SK-N-SH (cell line): Measurements from ENCODE around the gene UBE2L6.

ENCODE experiments used
- CTCF ChIP-seq: fragments of 200-600 bp; sonication (generic); IDR thresholded peaks from 2 replicates; pipeline ENCODE4 v1.6.1; 2017; ENCODE audit warnings: antibody characterized with exemption, mild to moderate bottlenecking, moderate library complexity
- EP300 ChIP-seq, 2 experiments: IDR thresholded peaks; 2 replicates each; pipeline versions ENCODE4 v1.4.0 to v1.6.1; 2012; ENCODE audit warnings: borderline replicate concordance in 1 of 2, low read depth in 1 of 2, low read length in 1 of 2
- EZH2phosphoT487 ChIP-seq: fragments of 200-600 bp; sonication (generic); IDR thresholded peaks from 2 replicates; pipeline ENCODE4 v1.6.1; 2017; ENCODE audit warnings: low read depth, mixed run types, mild to moderate bottlenecking, antibody characterized with exemption, moderate library complexity, borderline replicate concordance
- FOSL2 ChIP-seq: IDR thresholded peaks from 2 replicates; pipeline ENCODE4 v1.4.0; 2012; ENCODE audit warnings: low read depth, mild to moderate bottlenecking, moderate library complexity, borderline replicate concordance
- GATA2 ChIP-seq: sonication (generic); formaldehyde crosslinking; IDR thresholded peaks from 2 replicates; pipeline ENCODE4 v1.5.0; 2020; ENCODE audit warnings: mild to moderate bottlenecking, missing genetic modification reagents
- RAD21 ChIP-seq: IDR thresholded peaks from 2 replicates; pipeline ENCODE4 v1.6.1; 2012; ENCODE audit warnings: mild to moderate bottlenecking, low read length
- RFX5 ChIP-seq: IDR thresholded peaks from 2 replicates; pipeline ENCODE4 v1.6.1; 2012; ENCODE audit warnings: mild to moderate bottlenecking, improper control_type of control experiment, low read length
- TAF1 ChIP-seq: IDR thresholded peaks from 2 replicates; pipeline ENCODE4 v1.6.1; 2012; ENCODE audit warnings: low read depth, mild to moderate bottlenecking, low read length, moderate library complexity, borderline replicate concordance
- USF2 ChIP-seq: fragments of 150-350 bp; IDR thresholded peaks from 2 replicates; pipeline ENCODE4 v1.6.1; 2017; ENCODE audit warnings: antibody characterized with exemption, low read length, low read depth, borderline replicate concordance

- no peak for TF ChIP-seq RAD21
- no peak for TF ChIP-seq CTCF
- TF ChIP-seq EP300 (IDR thresholded peaks at IDR 0.05; ENCODE audit: borderline replicate concordance in 1 of 2, low read depth in 1 of 2, low read length in 1 of 2), result no peak
- no peak for TF ChIP-seq FOSL2
- no peak for TF ChIP-seq RFX5
- no peak for TF ChIP-seq USF2
- no peak for TF ChIP-seq TAF1
- TF ChIP-seq EZH2phosphoT487, result no peak
- TF ChIP-seq GATA2 (CRISPR knock-in tag), result no peak
These were observed 65.1 kb downstream of the UBE2L6 start for GRCh38 chr11:57502376-57502775.
